ENCODE data around the gene UGCG. TPM values are rescaled to one million over a fixed set of nuclear protein-coding genes. Genes with fewer than 3 reads are reported as not detected.

Gene UGCG
- total and polyA plus RNA-seq, 8 donors: 13.7 to 182 (median 19.7) TPM

GRCh38 chr9:111969622-111970021, 73.0 kb downstream of the UGCG start:
- H3K27me3 ChIP-seq: no peaks in the 10 kb centered on the region
- no peak overlapping the region for H3K4me3 ChIP-seq
- no peaks in the 10 kb centered on the region for H3K9me3 ChIP-seq
- no peak overlapping the region for H3K27ac ChIP-seq
- H3K4me1 ChIP-seq: peaks cover 10 to 27% (median 19%) of the 10 kb centered on the region in 4 donors
- no peak for TF ChIP-seq EP300 (IDR thresholded peaks at IDR 0.05)
- TF ChIP-seq POLR2AphosphoS5 (IDR thresholded peaks at IDR 0.05): no peak
- TF ChIP-seq CTCF (IDR thresholded peaks at IDR 0.05): no peak
- no peak for TF ChIP-seq POLR2A (IDR thresholded peaks at IDR 0.05)
- no peak for DNase-seq
- H3K36me3 ChIP-seq: no peaks in the 10 kb centered on the region
- 75 to 87% (median 82%) methylated on average over 8 of the region's 8 CpGs for WGBS, 5 donors
- intact Hi-C loops (cut with DNase I; ENCODE audit: low total_unique reads): no loop called here

GRCh38 chr9:111970827-111971226, 74.2 kb downstream of the UGCG start:
- TF ChIP-seq EP300 (IDR thresholded peaks at IDR 0.05): no peak
- TF ChIP-seq CTCF (IDR thresholded peaks at IDR 0.05): no peak
- no peak for TF ChIP-seq POLR2AphosphoS5 (IDR thresholded peaks at IDR 0.05)
- TF ChIP-seq POLR2A (IDR thresholded peaks at IDR 0.05): no peak
- intact Hi-C loops (cut with DNase I; ENCODE audit: low total_unique reads): no loop called here
- no peaks in the 10 kb centered on the region for H3K9me3 ChIP-seq
- no peaks in the 10 kb centered on the region for H3K27me3 ChIP-seq
- H3K4me3 ChIP-seq: no peak overlapping the region
- WGBS, 5 donors: 89 to 98% (median 96%) methylated on average over 2 of the region's 2 CpGs
- H3K27ac ChIP-seq: no peak overlapping the region
- no peaks in the 10 kb centered on the region for H3K36me3 ChIP-seq
- peaks cover 10 to 18% (median 15%) of the 10 kb centered on the region in 4 donors for H3K4me1 ChIP-seq
- no peak for DNase-seq

- no peaks in the 10 kb centered on the region for H3K36me3 ChIP-seq
- intact Hi-C loops (cut with DNase I; ENCODE audit: low total_unique reads): no loop called here
- peak overlapping the region; percentile 55 to 84 (median 76) for H3K27ac ChIP-seq
- 27 to 51% (median 47%) methylated on average over 12 of the region's 12 CpGs for WGBS, 5 donors
- no peak overlapping the region for H3K4me3 ChIP-seq
- DNase-seq: peak; percentile 44 to 47
- peaks cover 10 to 18% (median 14%) of the 10 kb centered on the region in 4 donors for H3K4me1 ChIP-seq
- H3K27me3 ChIP-seq: no peaks in the 10 kb centered on the region
- TF ChIP-seq POLR2AphosphoS5 (IDR thresholded peaks at IDR 0.05): peak in 2 of 3 donors; percentile 46 to 72
- TF ChIP-seq EP300 (IDR thresholded peaks at IDR 0.05): no peak
- no peaks in the 10 kb centered on the region for H3K9me3 ChIP-seq
These were observed 77.6 kb downstream of the UGCG start for GRCh38 chr9:111974092-111974681.

- peak in 1 of 3 donors; percentile 64 for TF ChIP-seq POLR2AphosphoS5 (IDR thresholded peaks at IDR 0.05)
- TF ChIP-seq CTCF (IDR thresholded peaks at IDR 0.05): peak in 3 of 7 experiments; percentile 17 to 36 (median 23)
- TF ChIP-seq EP300 (IDR thresholded peaks at IDR 0.05): no peak
- TF ChIP-seq POLR2A (IDR thresholded peaks at IDR 0.05): no peak
- intact Hi-C loops (cut with DNase I; ENCODE audit: low total_unique reads): no loop called here
- Histone ChIP-seq H3K4me1 (peaks cover 10 to 26% (median 17%) of the 10 kb centered on the region in 4 donors), H3K27ac (peak overlapping the region; percentile 48 to 84 (median 63)), H3K9me3 (no peaks in the 10 kb centered on the region), H3K36me3 (no peaks in the 10 kb centered on the region), H3K4me3 (no peak overlapping the region), H3K27me3 (no peaks in the 10 kb centered on the region)
- WGBS, 5 donors: 42 to 69% (median 50%) methylated on average over 5 of the region's 5 CpGs
- peak; percentile 76 to 82 for DNase-seq
These were observed 79.1 kb downstream of the UGCG start for GRCh38 chr9:111975709-111976108.

GRCh38 chr9:111978616-111979015, 82.0 kb downstream of the UGCG start:
- no peaks in the 10 kb centered on the region for H3K27me3 ChIP-seq
- no peaks in the 10 kb centered on the region for H3K36me3 ChIP-seq
- no peaks in the 10 kb centered on the region for H3K9me3 ChIP-seq
- WGBS, 5 donors: 61 to 89% (median 72%) methylated on average over 4 of the region's 4 CpGs
- peaks cover 9 to 20% (median 14%) of the 10 kb centered on the region in 4 donors for H3K4me1 ChIP-seq
- TF ChIP-seq POLR2AphosphoS5 (IDR thresholded peaks at IDR 0.05): no peak
- no peak for TF ChIP-seq EP300 (IDR thresholded peaks at IDR 0.05)
- TF ChIP-seq CTCF (IDR thresholded peaks at IDR 0.05): no peak
- H3K4me3 ChIP-seq: no peak overlapping the region
- no peak for DNase-seq
- H3K27ac ChIP-seq: no peak overlapping the region
- intact Hi-C loops (cut with DNase I; ENCODE audit: low total_unique reads): no loop called here
